ENCODE results near the gene NEK11.
"Not testable (repeated sequence)": the region's sequence is repeated elsewhere in the genome, so short reads cannot be mapped to it uniquely, and the experiment has no call there.

NEK11 gene

DNA sequence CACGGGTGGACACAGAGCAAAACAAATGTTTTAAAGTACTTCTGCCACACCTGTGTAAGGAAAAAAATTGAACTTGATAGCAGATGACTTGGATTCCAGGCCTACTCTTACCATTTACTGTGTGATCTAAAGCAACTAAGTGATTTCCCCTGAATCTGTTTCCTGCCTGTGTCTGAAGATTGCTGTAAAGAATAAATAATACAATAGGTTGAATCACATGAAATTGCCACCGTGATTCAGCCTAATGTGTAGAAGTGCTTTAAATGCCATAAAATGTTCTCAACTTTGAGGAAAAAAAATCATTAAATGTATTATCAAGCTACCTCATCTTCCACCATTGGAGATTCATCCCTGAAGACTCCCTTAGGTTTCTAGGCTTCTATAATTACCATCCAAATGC, 327.3 kb downstream of the NEK11 start:
- DNase-seq (ENCODE audit: low read depth in 2 of 2, low spot score in 1 of 2): no peak

DNA sequence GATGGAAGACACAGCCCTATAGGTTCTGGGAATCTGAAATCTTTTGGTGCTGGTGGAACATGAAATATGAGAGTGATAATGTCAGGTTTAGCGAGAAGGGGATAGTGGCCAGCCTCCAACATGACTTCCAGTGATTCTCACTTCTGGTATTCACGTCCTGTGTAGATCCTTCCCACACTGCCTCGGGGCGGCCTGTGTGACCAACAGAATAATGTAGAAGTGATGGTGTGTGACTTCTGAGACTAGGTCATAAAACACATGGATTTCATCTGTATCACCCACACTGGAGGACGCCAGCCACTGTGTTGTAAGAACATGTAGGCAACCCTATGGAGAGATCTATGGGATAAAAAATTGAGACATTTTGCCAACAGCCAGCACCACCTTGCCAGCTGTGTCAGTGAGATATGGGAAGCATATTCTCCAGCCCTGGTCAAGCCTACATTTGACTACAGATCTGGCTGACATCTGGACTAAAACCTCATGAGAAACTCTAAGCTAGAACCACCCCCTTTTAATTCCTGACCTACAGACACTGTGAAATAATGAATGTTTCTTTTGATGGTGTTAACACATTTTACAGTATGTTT, 329.4 kb downstream of the NEK11 start:
- no peak for DNase-seq (ENCODE audit: low read depth in 2 of 2, low spot score in 1 of 2)

DNA sequence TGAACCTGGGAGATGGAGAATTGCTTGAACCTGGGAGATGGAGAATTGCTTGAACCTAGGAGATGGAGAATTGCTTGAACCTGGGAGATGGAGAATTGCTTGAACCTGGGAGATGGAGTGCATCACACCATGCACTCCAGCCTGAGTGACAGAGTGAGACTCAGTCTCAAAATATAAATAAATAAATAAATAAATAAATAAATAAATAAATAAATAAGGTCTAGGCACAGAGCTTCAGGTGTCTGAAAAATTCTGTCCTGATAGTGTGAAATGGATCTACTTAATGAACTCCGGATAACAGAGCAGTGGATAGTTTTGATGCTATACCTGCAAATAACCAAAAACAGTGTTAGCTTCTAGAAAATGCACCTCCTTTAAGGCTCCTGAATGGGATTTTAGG, 330.6 kb downstream of the NEK11 start:
- DNase-seq (ENCODE audit: low read depth in 2 of 2, low spot score in 1 of 2): no peak

GRCh38 chr3:131360191-131360755, 333.6 kb downstream of the NEK11 start:
- no peak for DNase-seq (ENCODE audit: low read depth in 2 of 2, low spot score in 1 of 2)

GRCh38 chr3:131361066-131361463, 334.4 kb downstream of the NEK11 start:
- not testable (repeated sequence) for DNase-seq (ENCODE audit: low read depth in 2 of 2, low spot score in 1 of 2)

DNA sequence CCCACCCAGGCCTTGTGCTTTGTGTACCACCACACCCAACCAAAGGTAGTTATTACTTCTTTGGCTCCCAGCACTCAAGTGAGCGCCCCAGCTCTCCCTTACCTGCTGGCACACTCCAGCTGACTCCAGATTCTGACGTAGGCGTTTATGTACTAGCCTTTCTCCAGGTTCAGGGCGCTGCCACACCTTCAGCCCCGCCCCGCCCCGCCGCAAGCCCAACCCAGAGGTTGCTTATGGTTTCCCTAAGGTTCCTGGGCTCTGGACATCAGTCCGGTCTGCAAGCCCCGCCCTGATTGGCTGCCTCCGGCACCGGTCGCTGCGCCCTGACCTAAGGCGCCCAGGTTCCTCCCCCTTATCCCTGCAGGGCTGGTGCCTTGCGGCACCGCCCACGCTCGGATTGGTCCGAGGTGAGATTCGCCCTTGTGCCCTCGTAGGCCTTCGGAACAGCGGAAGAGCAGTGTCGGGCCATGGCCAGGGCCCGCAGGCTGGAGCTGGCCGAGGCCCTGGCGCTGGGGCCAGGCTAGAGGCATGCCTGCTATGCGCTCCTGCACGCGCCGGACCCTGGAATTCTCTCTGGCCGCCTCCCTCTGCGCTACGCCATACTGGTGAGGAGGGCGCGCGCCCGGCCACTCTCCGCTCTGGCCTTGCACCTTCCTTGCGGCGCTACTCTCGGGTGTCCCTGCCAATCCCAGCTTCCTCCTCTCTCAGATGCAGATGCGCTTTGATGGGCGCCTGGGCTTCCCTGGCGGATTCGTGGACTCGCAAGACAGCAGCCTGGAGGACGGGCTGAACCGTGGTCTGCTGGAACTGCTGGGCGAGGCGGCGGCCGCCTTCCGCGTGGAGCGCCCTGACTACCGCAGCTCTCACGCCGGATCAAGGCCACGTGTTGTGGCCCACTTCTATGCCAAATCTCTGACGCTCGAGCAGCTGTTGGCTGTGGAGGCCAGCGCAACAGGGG, 335.1 kb downstream of the NEK11 start:
- DNase-seq (ENCODE audit: low read depth in 2 of 2, low spot score in 1 of 2): no peak

DNA sequence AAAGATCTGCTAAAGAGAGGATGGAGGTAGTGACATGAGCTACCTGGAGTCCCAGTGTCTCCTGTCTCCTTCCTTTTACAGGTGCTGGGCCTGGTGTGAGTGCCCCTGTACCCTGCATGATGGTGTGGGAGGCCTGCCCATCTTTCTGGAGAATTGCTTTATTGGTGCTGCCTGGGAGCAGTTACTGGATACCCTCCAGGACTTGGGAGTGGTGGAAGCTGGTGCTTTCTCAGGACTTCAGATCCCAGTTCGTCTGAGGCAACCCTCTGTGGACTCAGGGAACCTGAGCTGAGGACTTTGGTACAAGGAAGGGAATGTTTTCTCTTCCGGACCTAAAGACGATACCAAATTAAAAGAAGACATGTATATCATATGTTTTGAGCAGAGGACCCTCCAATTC, 336.6 kb downstream of the NEK11 start:
- no peak for DNase-seq (ENCODE audit: low read depth in 2 of 2, low spot score in 1 of 2)

DNA sequence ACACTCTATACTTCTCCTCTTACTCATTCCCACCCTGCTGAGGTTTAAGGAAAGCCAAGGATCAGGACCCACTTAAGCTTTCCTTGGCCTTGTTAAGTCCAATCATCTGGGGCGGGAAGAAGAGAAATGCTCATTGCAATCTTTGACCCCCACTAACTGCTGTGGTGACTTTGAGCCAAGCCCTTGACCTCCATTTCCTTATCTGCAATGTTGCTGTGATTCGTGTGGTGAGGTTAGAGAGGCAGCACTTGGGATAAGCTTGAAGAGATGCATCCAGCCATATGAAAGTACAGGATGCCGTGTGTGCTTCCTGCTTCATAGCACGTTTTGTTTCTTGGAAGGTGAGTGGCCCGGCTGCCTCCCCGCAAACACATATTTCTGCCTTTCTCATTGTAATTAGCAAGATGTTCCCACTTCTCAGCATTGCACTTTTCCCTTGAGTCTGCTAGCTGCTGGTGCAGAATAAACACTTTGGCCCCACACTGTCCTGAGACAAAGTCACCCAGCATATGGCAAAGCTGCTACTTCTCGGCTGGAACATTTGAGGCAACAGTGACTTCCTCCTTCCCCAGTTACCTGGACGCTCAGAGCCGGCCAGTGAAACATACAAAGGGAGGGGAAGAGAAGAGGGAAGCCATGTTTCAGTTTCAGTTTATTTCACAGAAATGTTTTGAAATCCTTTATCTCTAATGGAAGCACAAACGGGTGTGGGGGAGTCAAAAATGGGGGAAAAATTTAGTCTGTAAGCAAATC, 344.4 kb downstream of the NEK11 start:
- DNase-seq (ENCODE audit: low read depth in 2 of 2, low spot score in 1 of 2): no peak

- no peak for DNase-seq (ENCODE audit: low read depth in 2 of 2, low spot score in 1 of 2)
Measured at GRCh38 chr3:131371688-131372066, 345.0 kb downstream of the NEK11 start.

DNA sequence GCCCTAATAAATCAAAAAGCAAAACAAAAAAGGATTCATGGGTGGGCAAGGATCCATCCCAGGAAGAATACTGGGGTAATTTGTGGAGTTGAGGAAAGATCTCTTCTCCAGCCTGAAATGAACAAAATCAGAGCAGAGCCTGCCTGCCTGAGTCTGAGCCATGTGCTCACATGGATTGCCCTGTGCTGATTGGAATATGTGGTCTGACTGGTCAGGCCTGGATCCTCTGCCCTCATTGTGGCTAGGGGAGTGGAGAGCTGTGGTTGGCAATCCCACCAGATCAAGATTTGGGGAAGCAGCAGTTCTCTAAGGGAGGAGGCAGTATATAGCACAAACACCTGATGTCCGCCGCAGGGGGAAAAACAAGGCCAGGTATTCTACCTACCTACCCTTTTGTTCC, 348.1 kb downstream of the NEK11 start:
- DNase-seq (ENCODE audit: low read depth in 2 of 2, low spot score in 1 of 2): no peak

DNA sequence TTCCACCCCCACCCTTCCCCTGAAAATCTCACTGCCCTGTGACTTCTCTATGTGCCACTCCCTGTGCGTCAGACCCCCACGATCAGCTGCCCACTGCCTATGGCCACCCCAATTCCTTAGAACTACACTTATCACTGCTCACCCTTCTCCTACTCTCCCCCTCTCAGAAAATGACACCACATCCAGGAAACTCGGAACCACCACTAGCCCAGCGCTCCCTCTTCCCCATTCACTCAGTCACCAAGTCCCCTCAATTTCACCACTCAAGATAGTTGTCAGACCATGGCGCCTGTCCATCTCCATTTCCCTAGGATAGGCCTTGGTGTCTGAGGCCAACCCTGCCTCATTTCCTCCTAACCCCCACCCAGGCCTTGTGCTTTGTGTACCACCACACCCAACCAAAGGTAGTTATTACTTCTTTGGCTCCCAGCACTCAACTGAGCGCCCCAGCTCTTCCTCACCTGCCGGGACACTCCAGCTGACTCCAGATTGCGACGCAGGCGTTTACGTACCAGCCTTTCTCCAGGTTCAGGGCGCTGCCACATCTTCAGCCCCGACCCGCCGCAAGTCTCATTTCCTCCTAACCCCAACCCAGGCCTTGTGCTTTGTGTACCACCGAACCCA, 354.3 kb downstream of the NEK11 start:
- DNase-seq (ENCODE audit: low read depth in 2 of 2, low spot score in 1 of 2): not testable (repeated sequence)

GRCh38 chr3:131381445-131382291, 355.0 kb downstream of the NEK11 start, which contains the start of gene NUDT16:
Gene NUDT16 (plus strand): TSS chr3:131381774. CDS start chr3:131381805, 31 bp downstream.
- DNase-seq (ENCODE audit: low read depth in 2 of 2, low spot score in 1 of 2): peak; percentile 85 to 94

DNA sequence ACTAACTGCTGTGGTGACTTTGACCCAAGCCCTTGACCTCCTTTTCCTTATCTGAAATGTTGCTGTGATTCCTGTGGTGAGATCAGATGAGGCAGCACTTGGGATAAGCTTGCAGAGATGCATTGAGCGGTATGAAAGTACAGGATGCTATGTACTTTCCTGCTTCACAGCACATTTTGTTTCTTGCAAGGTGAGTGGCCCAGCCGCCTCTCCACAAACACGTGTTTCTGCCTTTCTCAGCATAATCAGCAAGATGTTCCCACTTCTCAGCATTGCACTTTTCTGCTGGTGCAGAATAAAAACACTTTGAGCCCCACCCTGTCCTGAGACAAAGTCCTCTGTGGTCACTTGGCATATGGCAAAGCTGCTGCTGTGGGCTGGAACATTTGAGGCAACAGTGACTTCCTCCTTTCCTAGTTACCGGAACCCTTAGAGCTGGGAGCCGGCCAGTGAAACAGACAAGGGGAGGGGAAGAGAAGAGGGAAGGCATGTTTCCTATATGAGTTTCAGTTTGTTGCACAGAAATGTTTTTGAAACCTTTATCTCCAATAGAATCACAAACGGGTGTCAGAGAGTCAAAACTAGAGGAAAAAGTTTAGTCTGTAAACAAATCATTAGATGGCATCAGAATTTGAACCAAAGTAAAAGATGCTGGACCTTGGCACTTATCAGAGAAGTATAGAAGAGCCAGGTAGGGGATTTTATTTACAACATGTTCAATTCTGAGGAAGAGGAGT, 359.9 kb downstream of the NEK11 start:
- no peak for DNase-seq (ENCODE audit: low read depth in 2 of 2, low spot score in 1 of 2)

DNA sequence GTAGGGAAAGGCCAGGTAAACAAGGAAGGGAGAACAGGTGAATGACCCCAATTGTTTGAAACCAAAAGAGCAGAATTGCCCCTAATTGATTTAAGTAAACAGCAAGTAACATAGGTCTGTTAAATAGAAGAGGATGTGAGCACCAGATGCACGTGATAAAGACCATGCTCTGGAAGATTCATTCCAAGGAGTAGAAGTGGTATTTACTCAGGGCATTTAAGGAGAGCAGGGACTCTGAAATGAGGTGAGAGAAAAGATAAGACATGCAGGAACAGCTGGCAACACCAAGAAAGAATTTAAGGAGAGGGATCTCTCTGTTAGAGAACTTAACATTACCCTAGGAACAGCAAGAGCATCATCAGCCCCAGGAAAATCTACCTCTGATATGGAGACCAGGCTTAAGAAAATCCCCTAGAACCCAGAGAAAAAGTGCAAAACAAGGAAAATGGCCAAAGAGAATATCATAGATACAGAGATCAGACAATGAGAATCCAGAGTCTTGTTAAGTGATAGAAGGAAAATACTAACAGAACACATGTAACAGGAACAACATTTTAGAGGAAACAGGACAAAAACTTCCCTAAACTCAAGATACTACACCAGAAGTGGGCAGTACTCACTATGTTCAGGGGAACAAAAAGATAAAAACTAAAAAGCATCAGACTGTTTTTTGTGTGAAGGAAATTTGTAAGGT, 361.3 kb downstream of the NEK11 start:
- no peak for DNase-seq (ENCODE audit: low read depth in 2 of 2, low spot score in 1 of 2)

GRCh38 chr3:131388490-131388799, 361.8 kb downstream of the NEK11 start:
- no peak for DNase-seq (ENCODE audit: low read depth in 2 of 2, low spot score in 1 of 2)

- no peak for DNase-seq (ENCODE audit: low read depth in 2 of 2, low spot score in 1 of 2)
Measured at GRCh38 chr3:131390331-131390730, 363.7 kb downstream of the NEK11 start.

DNA sequence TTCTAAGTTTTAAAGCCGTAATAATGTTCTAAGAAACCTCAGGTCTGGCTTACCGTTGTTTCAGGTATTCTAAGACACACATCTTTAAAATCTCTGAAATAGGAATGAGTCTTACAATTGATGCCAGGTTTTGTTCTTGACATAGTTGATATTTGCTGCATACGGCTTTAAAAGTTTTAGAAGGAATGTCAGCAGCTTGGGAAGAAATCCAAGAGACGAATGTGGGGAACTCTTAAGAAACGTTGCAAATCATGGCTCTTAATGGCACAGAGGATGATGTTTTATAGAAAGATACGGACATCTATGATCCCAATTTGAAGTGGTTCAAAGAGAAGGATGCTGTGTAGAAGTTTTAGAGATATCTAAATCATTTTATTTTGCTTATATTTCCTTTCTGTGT, 366.4 kb downstream of the NEK11 start:
- DNase-seq (ENCODE audit: low read depth in 2 of 2, low spot score in 1 of 2): no peak

GRCh38 chr3:131393868-131394267, 367.2 kb downstream of the NEK11 start:
- no peak for DNase-seq (ENCODE audit: low read depth in 2 of 2, low spot score in 1 of 2)

- DNase-seq (ENCODE audit: low read depth in 2 of 2, low spot score in 1 of 2): no peak
Measured at GRCh38 chr3:131394400-131394799, 367.7 kb downstream of the NEK11 start.

Measured in stimulated activated CD8-positive, alpha-beta memory T cell treated with anti-CD3 and anti-CD28 coated beads, Interleukin-4, amount 100 ng/mL, for 4 hours (primary cell).